ENCODE measurements around the gene LSM14B.
A peak's percentile ranks its signal among the peaks of the same experiment; 100 is the strongest.
"Not testable (repeated sequence)": the region's sequence is repeated elsewhere in the genome, so short reads cannot be mapped to it uniquely, and the experiment has no call there.

The LSM14B gene

GRCh38 chr20:62143081-62143956 is 21.0 kb downstream of the LSM14B start, which contains the start of the genes PSMA7 and SS18L1:
Gene PSMA7, minus strand, starts transcription at chr20:62143394. Its CDS starts 91 bp downstream, at chr20:62143303.
Gene SS18L1, plus strand, starts transcription at chr20:62143769. Its CDS starts 52 bp downstream, at chr20:62143821.
- Histone ChIP-seq H3K27me3 (replicated peaks; ENCODE audit: control insufficient read depth, insufficient read depth, low read length) (no peaks in the 10 kb centered on the region), H3K4me1 (ENCODE audit: control insufficient read depth, insufficient read depth, low read length) (peaks cover 36% of the 10 kb centered on the region), H3K9me3 (ENCODE audit: control insufficient read depth, low read length) (no peaks in the 10 kb centered on the region), H3K36me3 (ENCODE audit: control insufficient read depth, insufficient read depth, low read length, severe bottlenecking) (peaks cover 25% of the 10 kb centered on the region), H3K9ac (ENCODE audit: low read length) (peak within 1 kb of the TSS; percentile 97), H3K4me3 (ENCODE audit: low read length) (peak within 1 kb of the TSS; percentile 94)
- peak; percentile 96 for DNase-seq (ENCODE audit: low read depth)

GRCh38 chr20:62143957-62144825 is 21.9 kb downstream of the LSM14B start:
- no peaks in the 10 kb centered on the region for H3K27me3 ChIP-seq (replicated peaks; ENCODE audit: control insufficient read depth, insufficient read depth, low read length)
- peak overlapping the region; percentile 94 for H3K4me3 ChIP-seq (ENCODE audit: low read length)
- peak overlapping the region; percentile 97 for H3K9ac ChIP-seq (ENCODE audit: low read length)
- peak; percentile 89 for DNase-seq (ENCODE audit: low read depth)
- H3K4me1 ChIP-seq (ENCODE audit: control insufficient read depth, insufficient read depth, low read length) = peaks cover 36% of the 10 kb centered on the region
- H3K9me3 ChIP-seq (ENCODE audit: control insufficient read depth, low read length) = no peaks in the 10 kb centered on the region
- peaks cover 16% of the 10 kb centered on the region for H3K36me3 ChIP-seq (ENCODE audit: control insufficient read depth, insufficient read depth, low read length, severe bottlenecking)

GRCh38 chr20:62145688-62146018 is 23.4 kb downstream of the LSM14B start:
- peak overlapping the region; percentile 94 for H3K4me3 ChIP-seq (ENCODE audit: low read length)
- H3K27me3 ChIP-seq (replicated peaks; ENCODE audit: control insufficient read depth, insufficient read depth, low read length) = no peaks in the 10 kb centered on the region
- no peak for DNase-seq (ENCODE audit: low read depth)
- no peaks in the 10 kb centered on the region for H3K9me3 ChIP-seq (ENCODE audit: control insufficient read depth, low read length)
- H3K36me3 ChIP-seq (ENCODE audit: control insufficient read depth, insufficient read depth, low read length, severe bottlenecking) = peaks cover 2% of the 10 kb centered on the region
- peak overlapping the region; percentile 97 for H3K9ac ChIP-seq (ENCODE audit: low read length)
- peaks cover 24% of the 10 kb centered on the region for H3K4me1 ChIP-seq (ENCODE audit: control insufficient read depth, insufficient read depth, low read length)

GRCh38 chr20:62146019-62146755 is 23.9 kb downstream of the LSM14B start:
- no peaks in the 10 kb centered on the region for H3K9me3 ChIP-seq (ENCODE audit: control insufficient read depth, low read length)
- no peaks in the 10 kb centered on the region for H3K36me3 ChIP-seq (ENCODE audit: control insufficient read depth, insufficient read depth, low read length, severe bottlenecking)
- H3K4me1 ChIP-seq (ENCODE audit: control insufficient read depth, insufficient read depth, low read length) = peaks cover 19% of the 10 kb centered on the region
- H3K4me3 ChIP-seq (ENCODE audit: low read length) = no peak overlapping the region
- H3K27me3 ChIP-seq (replicated peaks; ENCODE audit: control insufficient read depth, insufficient read depth, low read length) = no peaks in the 10 kb centered on the region
- DNase-seq (ENCODE audit: low read depth) = no peak
- H3K9ac ChIP-seq (ENCODE audit: low read length) = peak overlapping the region; percentile 97

- no peak overlapping the region for H3K4me3 ChIP-seq (ENCODE audit: low read length)
- no peak overlapping the region for H3K9ac ChIP-seq (ENCODE audit: low read length)
- no peaks in the 10 kb centered on the region for H3K36me3 ChIP-seq (ENCODE audit: control insufficient read depth, insufficient read depth, low read length, severe bottlenecking)
- H3K27me3 ChIP-seq (replicated peaks; ENCODE audit: control insufficient read depth, insufficient read depth, low read length) = no peaks in the 10 kb centered on the region
- peaks cover 13% of the 10 kb centered on the region for H3K4me1 ChIP-seq (ENCODE audit: control insufficient read depth, insufficient read depth, low read length)
- DNase-seq (ENCODE audit: low read depth) = no peak
- H3K9me3 ChIP-seq (ENCODE audit: control insufficient read depth, low read length) = no peaks in the 10 kb centered on the region
Observed at GRCh38 chr20:62147125-62147524, 24.9 kb downstream of the LSM14B start.

- Histone ChIP-seq H3K4me1 (ENCODE audit: control insufficient read depth, insufficient read depth, low read length) (peaks cover 13% of the 10 kb centered on the region), H3K27me3 (replicated peaks; ENCODE audit: control insufficient read depth, insufficient read depth, low read length) (no peaks in the 10 kb centered on the region), H3K9ac (ENCODE audit: low read length) (no peak overlapping the region), H3K36me3 (ENCODE audit: control insufficient read depth, insufficient read depth, low read length, severe bottlenecking) (no peaks in the 10 kb centered on the region), H3K9me3 (ENCODE audit: control insufficient read depth, low read length) (no peaks in the 10 kb centered on the region), H3K4me3 (ENCODE audit: low read length) (no peak overlapping the region)
- DNase-seq (ENCODE audit: low read depth) = no peak
Observed at GRCh38 chr20:62147528-62147927, 25.3 kb downstream of the LSM14B start.

GRCh38 chr20:62148383-62148782 is 26.1 kb downstream of the LSM14B start:
- H3K36me3 ChIP-seq (ENCODE audit: control insufficient read depth, insufficient read depth, low read length, severe bottlenecking); H3K9me3 ChIP-seq (ENCODE audit: control insufficient read depth, low read length); H3K27me3 ChIP-seq (replicated peaks; ENCODE audit: control insufficient read depth, insufficient read depth, low read length); H3K9ac ChIP-seq (ENCODE audit: low read length); H3K4me3 ChIP-seq (ENCODE audit: low read length); DNase-seq (ENCODE audit: low read depth): not testable (repeated sequence)
- peaks cover 13% of the 10 kb centered on the region for H3K4me1 ChIP-seq (ENCODE audit: control insufficient read depth, insufficient read depth, low read length)

GRCh38 chr20:62148908-62149314 is 26.6 kb downstream of the LSM14B start:
- H3K4me1 ChIP-seq (ENCODE audit: control insufficient read depth, insufficient read depth, low read length) = peaks cover 13% of the 10 kb centered on the region
- H3K36me3 ChIP-seq (ENCODE audit: control insufficient read depth, insufficient read depth, low read length, severe bottlenecking) = peaks cover 7% of the 10 kb centered on the region
- H3K4me3 ChIP-seq (ENCODE audit: low read length) = no peak overlapping the region
- H3K9me3 ChIP-seq (ENCODE audit: control insufficient read depth, low read length) = no peaks in the 10 kb centered on the region
- no peak for DNase-seq (ENCODE audit: low read depth)
- no peak overlapping the region for H3K9ac ChIP-seq (ENCODE audit: low read length)
- no peaks in the 10 kb centered on the region for H3K27me3 ChIP-seq (replicated peaks; ENCODE audit: control insufficient read depth, insufficient read depth, low read length)

GRCh38 chr20:62149532-62150309 is 27.4 kb downstream of the LSM14B start:
- Histone ChIP-seq H3K27me3 (replicated peaks; ENCODE audit: control insufficient read depth, insufficient read depth, low read length) (no peaks in the 10 kb centered on the region), H3K36me3 (ENCODE audit: control insufficient read depth, insufficient read depth, low read length, severe bottlenecking) (peaks cover 12% of the 10 kb centered on the region), H3K4me1 (ENCODE audit: control insufficient read depth, insufficient read depth, low read length) (peaks cover 11% of the 10 kb centered on the region), H3K4me3 (ENCODE audit: low read length) (no peak overlapping the region), H3K9ac (ENCODE audit: low read length) (no peak overlapping the region), H3K9me3 (ENCODE audit: control insufficient read depth, low read length) (no peaks in the 10 kb centered on the region)
- DNase-seq (ENCODE audit: low read depth) = no peak

- peaks cover 6% of the 10 kb centered on the region for H3K4me1 ChIP-seq (ENCODE audit: control insufficient read depth, insufficient read depth, low read length)
- H3K9me3 ChIP-seq (ENCODE audit: control insufficient read depth, low read length) = no peaks in the 10 kb centered on the region
- H3K4me3 ChIP-seq (ENCODE audit: low read length) = no peak overlapping the region
- peaks cover 12% of the 10 kb centered on the region for H3K36me3 ChIP-seq (ENCODE audit: control insufficient read depth, insufficient read depth, low read length, severe bottlenecking)
- no peak for DNase-seq (ENCODE audit: low read depth)
- H3K9ac ChIP-seq (ENCODE audit: low read length) = no peak overlapping the region
- no peaks in the 10 kb centered on the region for H3K27me3 ChIP-seq (replicated peaks; ENCODE audit: control insufficient read depth, insufficient read depth, low read length)
Observed at GRCh38 chr20:62150310-62150575, 28.0 kb downstream of the LSM14B start.

Data from adipocyte (in vitro differentiated cells).